GM08714 (cell line): ENCODE results near the gene VASN.
"Not testable (repeated sequence)": the region's sequence is repeated elsewhere in the genome, so short reads cannot be mapped to it uniquely, and the experiment has no call there.

Experiments
- H3K4me3 ChIP-seq: fragments of 200-500 bp; sonication (Bioruptor generic); 2 replicates; pipeline ENCODE4 v1.5.1; 2014; ENCODE audit warnings: mild to moderate bottlenecking, low read length, inconsistent platforms
- ZNF274 ChIP-seq: IDR thresholded peaks from 2 replicates; pipeline ENCODE4 v1.6.1; 2012; ENCODE audit warnings: mild to moderate bottlenecking, low read depth, low read length

VASN gene

DNA sequence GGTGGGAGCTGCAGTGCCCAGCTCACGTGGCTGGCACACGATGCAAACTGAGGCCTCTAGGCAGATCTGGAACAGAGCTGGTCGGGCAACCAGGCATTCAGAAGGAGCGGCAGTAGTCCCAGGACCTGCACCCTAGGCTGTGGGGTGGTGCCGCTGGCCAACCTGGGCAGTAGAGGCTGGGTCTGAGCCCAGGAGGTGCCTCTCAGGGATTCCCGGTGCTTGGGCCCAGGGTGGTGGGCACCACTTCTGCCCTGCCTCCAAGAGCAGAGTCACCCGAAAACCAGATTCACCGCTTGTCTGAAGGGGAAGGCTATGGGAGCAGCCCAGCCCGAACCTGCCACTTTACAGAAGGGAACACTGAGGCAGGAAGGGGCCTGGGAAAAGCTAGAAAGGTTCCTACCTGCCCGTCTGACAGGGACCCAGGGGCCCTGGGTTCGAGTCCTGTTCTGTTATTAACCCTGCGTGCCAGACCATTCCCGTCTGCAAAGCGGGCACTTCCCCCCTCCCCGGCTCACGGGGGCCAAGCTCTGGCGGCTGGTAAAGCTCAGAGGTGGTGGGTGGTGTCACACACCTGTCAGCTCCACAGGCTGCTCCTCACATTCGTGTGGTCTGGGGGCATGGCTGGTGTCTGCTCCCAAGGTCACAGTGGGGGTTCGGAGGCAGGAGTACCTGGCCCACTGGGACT is 38.9 kb upstream of the VASN start:
- H3K4me3 ChIP-seq, result no peak overlapping the region
- TF ChIP-seq ZNF274, result no peak

- TF ChIP-seq ZNF274, result no peak
- no peak overlapping the region for H3K4me3 ChIP-seq
Measured at GRCh38 chr16:4333308-4333638, 38.4 kb upstream of the VASN start.

DNA sequence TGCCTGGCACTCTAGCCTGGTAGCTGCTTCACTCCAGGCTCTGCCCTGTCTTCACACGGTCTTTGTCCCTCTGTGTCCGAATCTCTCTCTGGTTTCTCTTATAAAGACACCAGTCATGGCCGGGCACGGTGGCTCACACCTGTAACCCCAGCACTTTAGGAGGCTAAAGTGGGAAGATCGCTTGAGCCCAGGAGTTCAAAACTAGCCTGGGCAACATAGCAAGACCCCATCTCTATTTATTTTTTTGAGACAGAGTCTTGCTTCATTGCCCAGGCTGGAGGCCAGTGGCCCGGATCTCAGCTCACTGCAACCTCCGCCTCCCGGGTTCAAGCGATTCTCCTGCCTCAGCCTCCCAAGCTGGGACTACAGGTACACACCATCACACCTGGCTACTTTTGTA is 37.9 kb upstream of the VASN start:
- H3K4me3 ChIP-seq, result not testable (repeated sequence)

- no peak overlapping the region for H3K4me3 ChIP-seq
- no peak for TF ChIP-seq ZNF274
Measured at GRCh38 chr16:4334724-4335495, 36.7 kb upstream of the VASN start.

DNA sequence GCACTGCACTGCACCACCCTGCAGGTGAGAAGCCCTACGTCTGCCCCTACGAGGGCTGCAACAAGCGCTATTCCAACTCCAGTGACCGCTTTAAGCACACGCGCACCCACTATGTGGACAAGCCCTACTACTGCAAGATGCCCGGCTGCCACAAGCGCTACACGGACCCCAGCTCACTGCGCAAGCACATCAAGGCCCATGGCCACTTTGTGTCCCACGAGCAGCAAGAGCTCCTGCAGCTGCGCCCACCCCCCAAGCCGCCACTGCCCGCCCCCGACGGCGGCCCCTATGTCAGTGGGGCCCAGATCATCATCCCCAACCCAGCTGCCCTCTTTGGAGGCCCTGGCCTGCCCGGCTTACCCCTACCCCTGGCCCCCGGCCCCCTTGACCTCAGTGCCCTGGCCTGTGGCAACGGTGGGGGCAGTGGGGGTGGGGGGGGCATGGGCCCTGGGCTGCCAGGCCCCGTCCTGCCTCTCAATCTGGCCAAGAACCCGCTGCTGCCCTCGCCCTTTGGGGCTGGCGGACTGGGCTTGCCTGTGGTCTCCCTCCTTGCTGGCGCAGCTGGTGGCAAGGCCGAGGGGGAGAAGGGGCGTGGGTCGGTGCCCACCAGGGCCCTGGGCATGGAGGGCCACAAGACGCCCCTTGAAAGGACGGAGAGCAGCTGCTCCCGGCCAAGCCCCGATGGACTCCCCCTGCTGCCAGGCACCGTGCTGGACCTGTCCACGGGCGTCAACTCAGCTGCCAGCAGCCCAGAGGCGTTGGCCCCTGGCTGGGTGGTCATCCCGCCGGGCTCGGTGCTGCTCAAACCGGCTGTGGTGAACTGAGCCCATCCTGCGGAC is 34.7 kb upstream of the VASN start:
- no peak for TF ChIP-seq ZNF274
- H3K4me3 ChIP-seq, result no peak overlapping the region

GRCh38 chr16:4337540-4338088 is 34.0 kb upstream of the VASN start:
- H3K4me3 ChIP-seq, result no peak overlapping the region
- no peak for TF ChIP-seq ZNF274

DNA sequence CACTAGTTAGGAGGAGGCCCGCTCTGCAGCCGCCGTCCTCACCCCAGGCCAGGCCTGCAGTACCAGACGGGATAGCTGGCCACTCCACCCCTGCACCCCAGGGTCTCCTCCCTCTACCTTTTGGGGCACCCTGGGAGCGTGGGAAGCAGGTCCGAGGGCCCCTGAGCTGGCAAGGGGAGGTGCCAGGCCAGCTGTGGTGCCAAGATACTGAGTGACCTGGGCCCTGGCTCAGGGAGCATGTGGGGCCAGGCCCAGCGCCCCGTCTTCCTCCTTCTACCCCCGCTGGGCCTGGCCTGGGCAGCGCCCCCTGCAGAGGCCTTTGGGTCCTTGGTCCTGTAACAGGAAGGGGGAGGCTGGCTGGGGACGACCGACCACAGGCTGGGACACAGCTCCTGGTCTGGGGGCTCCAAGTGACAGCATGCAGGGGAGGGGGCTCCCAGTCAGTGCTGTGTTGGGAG is 33.5 kb upstream of the VASN start:
- H3K4me3 ChIP-seq, result no peak overlapping the region
- TF ChIP-seq ZNF274, result no peak

- no peak for TF ChIP-seq ZNF274
- no peak overlapping the region for H3K4me3 ChIP-seq
Measured at GRCh38 chr16:4338712-4339299, 32.8 kb upstream of the VASN start.

- no peak for TF ChIP-seq ZNF274
- no peak overlapping the region for H3K4me3 ChIP-seq
Measured at GRCh38 chr16:4339455-4339854, 32.2 kb upstream of the VASN start.

GRCh38 chr16:4339909-4340308 is 31.7 kb upstream of the VASN start:
- no peak overlapping the region for H3K4me3 ChIP-seq
- no peak for TF ChIP-seq ZNF274

DNA sequence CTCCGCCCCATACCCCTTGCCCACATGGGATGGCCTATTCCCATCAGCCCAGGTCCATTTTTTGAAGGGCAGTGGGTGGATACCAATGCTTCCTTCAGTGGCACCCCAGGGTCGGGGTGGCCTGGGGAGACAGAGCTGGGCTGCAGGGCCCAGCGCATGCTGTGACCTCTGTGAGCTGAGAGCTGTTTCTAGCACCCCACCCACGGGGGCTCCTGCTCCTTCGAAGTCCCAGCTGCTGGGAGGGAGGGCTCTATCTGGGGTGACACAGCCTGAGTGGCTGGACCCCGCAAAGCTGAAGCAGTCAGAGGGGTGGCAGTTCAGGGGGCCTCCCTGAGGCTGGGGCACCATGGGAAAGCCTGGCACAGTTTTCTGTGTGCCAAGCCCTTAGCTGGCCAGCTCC is 31.2 kb upstream of the VASN start:
- H3K4me3 ChIP-seq, result no peak overlapping the region
- TF ChIP-seq ZNF274, result no peak

DNA sequence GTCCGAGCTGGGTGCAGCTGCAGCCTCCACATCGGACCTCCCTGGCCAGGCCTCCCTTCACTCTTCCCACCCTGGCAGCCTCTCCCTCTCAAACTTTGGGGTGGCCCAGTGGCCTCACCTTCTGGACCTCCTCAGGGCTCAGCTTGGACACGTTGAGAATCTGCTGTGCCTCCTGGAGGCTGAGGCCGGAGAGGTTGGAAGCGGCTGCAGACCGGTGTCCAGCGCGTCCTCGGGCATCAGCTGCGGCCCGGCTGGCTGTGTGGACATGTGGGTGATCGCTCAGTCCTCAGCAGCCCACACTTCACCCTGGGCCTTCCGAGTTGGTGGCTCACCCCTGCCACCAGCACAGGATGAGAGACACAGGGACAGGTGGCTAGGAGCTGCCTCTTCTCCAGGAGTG is 30.4 kb upstream of the VASN start:
- H3K4me3 ChIP-seq, result no peak overlapping the region

DNA sequence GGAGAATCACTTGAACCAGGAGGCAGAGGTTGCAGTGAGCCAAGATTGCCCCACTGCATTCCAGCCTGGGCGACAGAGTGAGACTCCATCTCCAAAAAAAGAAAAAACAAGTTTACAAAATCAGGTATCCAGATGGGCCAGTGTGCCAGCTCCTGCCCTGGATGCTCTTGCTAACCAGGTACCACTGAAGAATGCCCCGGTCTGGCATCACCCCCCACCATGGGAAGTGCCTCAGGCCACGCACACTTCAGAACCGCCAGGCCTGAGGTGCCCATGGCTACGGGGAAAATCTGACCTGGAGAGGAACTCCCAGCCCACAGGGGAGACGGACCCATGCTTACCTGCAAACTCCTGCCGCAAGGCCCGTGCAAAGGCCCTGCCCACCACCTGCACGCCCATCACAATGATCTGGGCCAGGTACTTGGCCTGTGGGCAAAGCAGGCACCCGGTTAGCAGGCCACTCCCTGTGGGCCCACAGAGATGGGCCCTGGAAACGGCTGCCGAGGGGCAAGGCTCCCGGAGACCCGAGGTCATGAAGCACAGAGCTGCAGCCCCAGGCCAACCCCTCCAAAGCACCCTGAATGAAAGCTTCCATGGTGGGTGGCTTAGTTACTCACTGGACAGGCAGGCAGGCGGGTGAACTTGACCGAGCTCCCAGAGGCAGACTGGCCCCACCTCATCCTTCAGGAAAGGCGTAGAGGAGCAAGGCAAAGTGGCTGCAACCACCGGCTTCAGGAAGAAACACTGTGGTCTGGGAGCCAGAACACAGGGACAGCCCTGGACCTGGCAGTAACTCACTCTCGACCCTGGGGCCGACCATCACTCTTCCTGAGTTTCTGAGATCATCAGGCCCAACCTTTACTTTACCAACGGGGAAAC is 28.5 kb upstream of the VASN start:
- no peak for TF ChIP-seq ZNF274
- no peak overlapping the region for H3K4me3 ChIP-seq

More for the DNA sequence above, 30.4 kb upstream of the VASN start:
- no peak for TF ChIP-seq ZNF274

DNA sequence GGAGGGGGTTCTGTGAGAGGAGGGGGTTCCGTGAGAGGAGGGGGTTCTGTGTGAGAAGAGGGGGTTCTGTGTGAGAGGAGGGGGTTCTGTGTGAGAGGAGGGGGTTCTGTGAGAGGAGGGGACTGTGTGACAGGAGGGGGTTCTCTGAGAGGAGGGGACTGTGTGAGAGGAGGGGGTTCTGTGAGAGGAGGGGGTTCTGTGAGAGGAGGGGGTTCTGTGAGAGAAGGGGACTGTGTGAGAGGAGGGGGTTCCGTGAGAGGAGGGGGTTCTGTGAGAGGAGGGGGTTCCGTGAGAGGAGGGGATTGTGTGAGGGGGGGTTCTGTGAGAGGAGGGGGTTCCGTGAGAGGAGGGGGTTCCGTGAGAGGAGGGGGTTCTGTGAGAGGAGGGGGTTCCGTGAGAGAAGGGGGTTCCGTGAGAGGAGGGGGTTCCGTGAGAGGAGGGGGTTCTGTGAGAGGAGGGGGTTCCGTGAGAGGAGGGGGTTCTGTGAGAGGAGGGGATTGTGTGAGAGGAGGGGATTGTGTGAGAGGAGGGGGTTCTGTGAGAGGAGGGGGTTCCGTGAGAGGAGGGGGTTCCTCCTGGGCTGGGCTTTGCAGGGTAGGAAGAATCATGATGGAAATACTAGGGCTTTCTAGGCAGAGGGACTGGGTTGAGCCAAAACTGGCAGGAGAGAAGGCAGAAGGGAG is 27.2 kb upstream of the VASN start:
- H3K4me3 ChIP-seq, result not testable (repeated sequence)
